ENCODE results near the gene CENPN. TPM values are rescaled to one million over a fixed set of nuclear protein-coding genes. Genes with fewer than 3 reads are reported as not detected.

Gene CENPN
- polyA plus RNA-seq, 3 donors, result 23.0 to 24.2 (median 23.3) TPM

- no peak for DNase-seq (ENCODE audit: low read depth in 3 of 3, low spot score in 2 of 3)
Measured at GRCh38 chr16:81073560-81074330, 66.7 kb downstream of the CENPN start.

GRCh38 chr16:81076566-81077075 lies 69.6 kb downstream of the CENPN start:
- peak; percentile 82 to 92 (median 89) for DNase-seq (ENCODE audit: low read depth in 3 of 3, low spot score in 2 of 3)

DNA sequence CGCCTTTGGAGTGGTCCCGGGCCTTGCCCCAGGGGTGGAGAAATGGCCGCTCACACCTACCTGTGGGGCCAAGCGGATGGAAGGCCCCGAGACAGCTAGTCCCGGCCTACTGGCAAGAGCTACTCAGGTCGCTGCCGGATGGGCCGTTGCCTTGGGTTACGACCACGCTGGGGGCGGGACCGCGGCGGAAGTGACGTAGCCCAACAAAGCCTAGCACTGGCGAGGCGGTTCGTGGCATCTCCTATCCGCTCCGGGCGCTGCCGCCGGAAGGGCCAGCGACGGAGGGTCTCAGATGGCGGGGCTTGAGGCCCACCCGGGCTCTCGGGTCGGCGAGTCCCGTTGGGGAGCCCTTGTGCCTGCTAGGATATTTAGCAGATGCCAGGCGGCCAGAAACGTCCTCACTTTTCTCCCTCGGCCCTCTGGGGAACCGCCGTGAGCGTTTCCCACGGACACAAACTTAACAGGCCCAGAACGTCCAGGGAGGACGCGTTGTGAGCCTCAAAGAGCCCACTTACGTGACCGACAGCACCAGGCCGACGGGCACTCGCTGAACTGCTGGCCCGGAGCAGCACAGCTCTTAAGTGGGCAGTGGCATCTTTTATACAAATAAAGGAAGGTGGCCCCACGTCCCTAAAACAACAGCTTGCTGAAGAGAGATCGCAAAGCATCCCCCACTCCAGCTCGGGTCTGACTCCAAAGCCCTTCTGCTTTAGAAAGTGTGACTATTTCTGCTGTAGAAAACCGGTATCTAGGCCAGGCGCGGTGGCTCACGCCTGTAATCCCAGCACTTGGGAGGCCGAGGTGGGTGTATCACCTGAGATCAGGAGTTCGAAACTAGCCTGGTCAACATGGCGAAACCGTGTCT lies 70.3 kb downstream of the CENPN start, which contains the start of gene C16orf46:
TSS of gene C16orf46 (minus strand) at position 163 of the 865 bp plus-strand sequence. CDS start 13,283 bp downstream, outside the sequence.
- peak; percentile 92 to 96 (median 94) for DNase-seq (ENCODE audit: low read depth in 3 of 3, low spot score in 2 of 3)

DNA sequence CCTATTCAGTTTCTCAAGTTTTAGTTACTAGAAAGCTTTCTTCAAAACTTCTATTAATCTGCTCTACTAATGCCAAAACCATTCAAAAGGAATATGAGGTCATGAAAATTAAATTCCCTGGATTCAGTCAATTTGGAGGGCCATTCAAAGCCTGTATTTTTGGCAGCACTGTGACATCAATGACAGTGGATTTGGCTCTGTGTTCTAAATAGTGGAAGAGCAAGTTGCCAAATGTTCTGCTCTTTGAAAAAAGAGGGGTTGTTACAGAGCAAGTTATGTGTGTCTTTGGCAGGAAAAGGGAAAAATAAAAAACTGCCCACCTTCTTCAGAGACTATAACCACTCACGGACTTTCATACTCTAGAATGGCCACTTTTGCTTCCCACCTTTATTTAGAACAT lies 73.2 kb downstream of the CENPN start:
- no peak for DNase-seq (ENCODE audit: low read depth in 3 of 3, low spot score in 2 of 3)

- no peak for DNase-seq (ENCODE audit: low read depth in 3 of 3, low spot score in 2 of 3)
Measured at GRCh38 chr16:81081014-81081413, 74.0 kb downstream of the CENPN start.

Other genes with a start within 250 kb of the CENPN start
- gene CDYL2, start 202.6 kb upstream of the CENPN start, polyA plus RNA-seq (ENCODE audit: insufficient read length in 3 of 3), result 1 to 10 TPM; 6.5 to 7.6 (median 6.7) TPM
- gene CMC2, start 329 bp upstream of the CENPN start, polyA plus RNA-seq (ENCODE audit: insufficient read length in 3 of 3), result 10 to 100 TPM; 66.8 to 68.6 (median 68.1) TPM
- 10 to 100 TPM; 47.0 to 49.9 (median 48.4) TPM for gene ATMIN, start 28.6 kb downstream of the CENPN start, polyA plus RNA-seq (ENCODE audit: insufficient read length in 3 of 3)
- gene C16orf46, start 70.0 kb downstream of the CENPN start, polyA plus RNA-seq (ENCODE audit: insufficient read length in 3 of 3), result 1 to 10 TPM; 1.5 to 2.2 (median 1.6) TPM
- 100 to 1,000 TPM in 1 of 3 donors, 10 to 100 TPM in 2; 97.4 to 105 (median 99.3) TPM for gene GCSH, start 89.2 kb downstream of the CENPN start, polyA plus RNA-seq (ENCODE audit: insufficient read length in 3 of 3)
- 1 to 10 TPM; 2.5 to 2.6 (median 2.5) TPM for gene BCO1, start 231.5 kb downstream of the CENPN start, polyA plus RNA-seq (ENCODE audit: insufficient read length in 3 of 3)

Data from right renal cortex interstitium (tissue), 3 donors.